Endothelial cell of umbilical vein (primary cell): ENCODE results near the gene GJA1. TPM values are rescaled to one million over a fixed set of nuclear protein-coding genes. Genes with fewer than 3 reads are reported as not detected.

ENCODE experiments used
- BruUV-seq: library from RNA; stranded (reverse); fragments of 400-500 nt; replicated peaks from 2 replicates; lab custom pipeline; 2021; lab: Mats Ljungman, UMichigan
- CTCF ChIA-PET: fragments of 300-600, 350-600 bp; sonication (Branson Sonifier 250); formaldehyde crosslinking; loops from one replicate; lab custom pipeline; 2021; ENCODE audit warnings: antibody characterized with exemption, inconsistent platforms; lab: Charles Lee
- POLR2A ChIA-PET: fragments of 300-600, 350-600 bp; sonication (Branson Sonifier 250); formaldehyde crosslinking; loops from one replicate; lab custom pipeline; 2021; ENCODE audit warnings: antibody characterized with exemption, inconsistent platforms; lab: Charles Lee
- DNase-seq: peaks from one replicate; pipeline ENCODE4 v3.0.0-alpha.2; 2011; ENCODE audit warnings: low read depth, low spot score
- FAIRE-seq: peaks from 2 replicates; lab custom pipeline; 2011; peaks lifted over from hg19 to GRCh38; lab: Jason Lieb, UNC
- H2AFZ ChIP-seq: 2 replicates; pipeline ENCODE4 v1.6.0; 2012; ENCODE audit warnings: low read depth, low read length, control low read depth, inconsistent platforms
- H3K27ac ChIP-seq: 2 replicates; pipeline ENCODE4 v1.5.1; 2011; ENCODE audit warnings: low read depth, mild to moderate bottlenecking, control low read depth, low read length, moderate library complexity; ENCODE audit not compliant: insufficient read depth
- H3K27me3 ChIP-seq, 2 experiments: 2 replicates each; pipeline versions ENCODE4 v1.6.0 to v1.6.1; 2011; ENCODE audit warnings: low read length in 2 of 2, mixed read lengths in 1 of 2; ENCODE audit not compliant: control insufficient read depth in 2 of 2, insufficient read depth in 2 of 2
- H3K36me3 ChIP-seq, 2 experiments: 2 replicates in 1 of 2; 3 replicates in 1 of 2; pipeline ENCODE4 v1.5.1; 2011; ENCODE audit warnings: low read length in 2 of 2, mild to moderate bottlenecking in 1 of 2, moderate library complexity in 1 of 2; ENCODE audit not compliant: control insufficient read depth in 2 of 2, insufficient read depth in 2 of 2; ENCODE audit errors: extremely low read depth in 1 of 2
- H3K4me1 ChIP-seq: 3 replicates; pipeline ENCODE4 v1.5.1; 2011; ENCODE audit warnings: mild to moderate bottlenecking, low read length; ENCODE audit not compliant: control insufficient read depth, insufficient read depth; ENCODE audit errors: extremely low read depth
- H3K4me2 ChIP-seq: 2 replicates; pipeline ENCODE4 v1.6.1; 2011; ENCODE audit warnings: low read length, control low read depth, mixed read lengths; ENCODE audit not compliant: insufficient read depth
- H3K4me3 ChIP-seq, 3 experiments: fragments of 200-600 bp in 1 of 3; sonication (generic), shearing (Covaris generic) in 1 of 3; replicated peaks in 1 of 3; 2 replicates each; pipeline ENCODE4 v1.5.1; 2011 to 2016; ENCODE audit warnings: control low read depth in 3 of 3, low read length in 3 of 3, mild to moderate bottlenecking in 2 of 3, inconsistent platforms in 1 of 3, low read depth in 1 of 3, moderate library complexity in 1 of 3; ENCODE audit not compliant: insufficient read depth in 1 of 3
- H3K79me2 ChIP-seq: 2 replicates; pipeline ENCODE4 v1.6.0; 2012; ENCODE audit warnings: low read length, inconsistent platforms; ENCODE audit not compliant: control insufficient read depth, insufficient read depth
- H3K9ac ChIP-seq: replicated peaks from 2 replicates; pipeline ENCODE3; 2011; ENCODE audit warnings: low read length, control low read depth; ENCODE audit not compliant: insufficient read depth; ENCODE audit errors: extremely low read depth
- H3K9me1 ChIP-seq: replicated peaks from 3 replicates; pipeline ENCODE4 v1.6.0; 2011; ENCODE audit warnings: mild to moderate bottlenecking, low read length; ENCODE audit not compliant: control insufficient read depth, insufficient read depth; ENCODE audit errors: extremely low read depth
- H3K9me3 ChIP-seq: replicated peaks from 2 replicates; pipeline ENCODE4 v1.5.1; 2012; ENCODE audit warnings: low read length, inconsistent platforms; ENCODE audit not compliant: control insufficient read depth, insufficient read depth
- H4K20me1 ChIP-seq: replicated peaks from 2 replicates; pipeline ENCODE3; 2011; ENCODE audit warnings: mild to moderate bottlenecking, low read length; ENCODE audit not compliant: control insufficient read depth, insufficient read depth; ENCODE audit errors: extremely low read depth
- EZH2 ChIP-seq: IDR thresholded peaks from 2 replicates; pipeline ENCODE4 v1.6.1; 2012; ENCODE audit warnings: borderline replicate concordance, low read depth, mild to moderate bottlenecking, moderate library complexity, low read length, inconsistent platforms; ENCODE audit not compliant: severe bottlenecking
- FOS ChIP-seq: IDR thresholded peaks from 2 replicates; pipeline ENCODE4 v1.6.1; 2011; ENCODE audit warnings: mild to moderate bottlenecking, low read length, moderate library complexity, borderline replicate concordance; ENCODE audit not compliant: insufficient read depth
- GATA2 ChIP-seq: IDR thresholded peaks from 2 replicates; pipeline ENCODE4 v1.7.0; 2011; ENCODE audit warnings: low read depth, mild to moderate bottlenecking, moderate library complexity, mixed read lengths, low read length; ENCODE audit not compliant: insufficient read length, insufficient read depth
- JUN ChIP-seq: IDR thresholded peaks from 2 replicates; pipeline ENCODE4 v1.6.1; 2011; ENCODE audit warnings: borderline replicate concordance, low read depth; ENCODE audit not compliant: insufficient read length, insufficient read depth
- MAX ChIP-seq: IDR thresholded peaks from 2 replicates; pipeline ENCODE4 v1.6.1; 2011; ENCODE audit not compliant: insufficient read depth, insufficient read length
- MYC ChIP-seq: IDR thresholded peaks from one replicate; pipeline ENCODE4 v1.6.1; 2011; ENCODE audit warnings: mild to moderate bottlenecking, low read depth, low read length
- POLR2A ChIP-seq: IDR thresholded peaks from 2 replicates; pipeline ENCODE4 v1.6.1; 2012; ENCODE audit warnings: low read depth, mild to moderate bottlenecking, control low read depth, low read length
- POLR2AphosphoS5 ChIP-seq: IDR thresholded peaks from 2 replicates; pipeline ENCODE4 v1.6.1; 2012; ENCODE audit warnings: low read depth, mild to moderate bottlenecking, control low read depth, low read length, moderate library complexity; ENCODE audit not compliant: insufficient read depth
- dilution Hi-C: fragments of 300-500 bp; cut with MboI; formaldehyde crosslinking; loops from one replicate; pipeline ENCODE4 v1.15.0; 2019; ENCODE audit warnings: low sequenced_read_pairs; ENCODE audit not compliant: extremely low pct_ligation_motif_present
- intact Hi-C: fragments of 100-400 bp; cut with micrococcal nuclease; formaldehyde crosslinking; loops from one replicate; pipeline ENCODE4 v1.10.0; 2022
- polyA plus RNA-seq, 4 experiments: library from polyadenylated mRNA; depleted of rRNA in 3 of 4; stranded (reverse) in 3 of 4; unstranded in 1 of 4; fragments of >200 nt; gene quantifications; 2 replicates each; pipeline versions ENCODE4 v1.2.1 to v1.2.3, GENCODE V29; 2011 to 2012; ENCODE audit warnings: missing spikeins in 1 of 4
- total RNA-seq: library from RNA; stranded (reverse); gene quantifications from 2 replicates; pipeline ENCODE4 v1.2.3, GENCODE V29; 2021
- TF ChIP-seq, protein P1 (sequence below), 2 donors: IDR thresholded peaks; 1 replicate in 1 of 2; 2 replicates in 1 of 2; pipeline ENCODE4 v1.5.1; 2011; ENCODE audit warnings: low read length in 2 of 2, mild to moderate bottlenecking in 2 of 2, moderate library complexity in 2 of 2, control low read depth in 1 of 2, inconsistent platforms in 1 of 2, low read depth in 1 of 2; ENCODE audit not compliant: insufficient read depth in 1 of 2; ENCODE audit errors: extremely low read depth in 1 of 2

GJA1 gene
- total and polyA plus RNA-seq, 2 donors (not counting 3 experiments of a cell fraction or from before 2014, with no cell fraction given): 185 to 235 TPM

- ChIA-PET CTCF (interaction anchor here (0.8 to 1.7 kb wide), 5 partner anchors 12 to 384 kb away, joined by 3 to 4 read pairs (median 4); no protein-coding TSS in a partner anchor), POLR2A (no interaction called here)
- dilution Hi-C loops: no loop called here
- FAIRE-seq (no peak), DNase-seq (no peak)
- Histone ChIP-seq H3K27me3 (no peaks in the 10 kb centered on the region), H3K9ac (no peak overlapping the region), H3K9me3 (no peaks in the 10 kb centered on the region), H3K79me2 (no peaks in the 10 kb centered on the region), H3K4me1 (no peaks in the 10 kb centered on the region), H2AFZ (no peak overlapping the region), H3K36me3 (no peaks in the 10 kb centered on the region), H3K4me2 (no peak overlapping the region), H3K4me3 (no peak overlapping the region), H3K9me1 (no peaks in the 10 kb centered on the region), H3K27ac (no peak overlapping the region), H4K20me1 (no peaks in the 10 kb centered on the region)
- TF ChIP-seq JUN (no peak), MAX (no peak), MYC (no peak), GATA2 (no peak), EZH2 (no peak), POLR2AphosphoS5 (no peak), POLR2A (no peak), FOS (no peak)
- TF ChIP-seq, protein P1, sequence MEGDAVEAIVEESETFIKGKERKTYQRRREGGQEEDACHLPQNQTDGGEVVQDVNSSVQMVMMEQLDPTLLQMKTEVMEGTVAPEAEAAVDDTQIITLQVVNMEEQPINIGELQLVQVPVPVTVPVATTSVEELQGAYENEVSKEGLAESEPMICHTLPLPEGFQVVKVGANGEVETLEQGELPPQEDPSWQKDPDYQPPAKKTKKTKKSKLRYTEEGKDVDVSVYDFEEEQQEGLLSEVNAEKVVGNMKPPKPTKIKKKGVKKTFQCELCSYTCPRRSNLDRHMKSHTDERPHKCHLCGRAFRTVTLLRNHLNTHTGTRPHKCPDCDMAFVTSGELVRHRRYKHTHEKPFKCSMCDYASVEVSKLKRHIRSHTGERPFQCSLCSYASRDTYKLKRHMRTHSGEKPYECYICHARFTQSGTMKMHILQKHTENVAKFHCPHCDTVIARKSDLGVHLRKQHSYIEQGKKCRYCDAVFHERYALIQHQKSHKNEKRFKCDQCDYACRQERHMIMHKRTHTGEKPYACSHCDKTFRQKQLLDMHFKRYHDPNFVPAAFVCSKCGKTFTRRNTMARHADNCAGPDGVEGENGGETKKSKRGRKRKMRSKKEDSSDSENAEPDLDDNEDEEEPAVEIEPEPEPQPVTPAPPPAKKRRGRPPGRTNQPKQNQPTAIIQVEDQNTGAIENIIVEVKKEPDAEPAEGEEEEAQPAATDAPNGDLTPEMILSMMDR (IDR thresholded peaks at IDR 0.05; ENCODE audit: extremely low read depth in 1 of 2, insufficient read depth in 1 of 2, low read depth in 1 of 2, low read length in 2 of 2): no peak
- intact Hi-C loops: no loop called here
- no TSS peak for BruUV-seq
Measured at GRCh38 chr6:121465101-121465500, 29.7 kb downstream of the GJA1 start.
